Stimulated activated memory B cell treated with anti-CD40 and anti-IgM and Interleukin-4, amounts not matched to agents 10 μg/mL and 1 μg/mL and 100 μg/mL, for 72 hours (primary cell): Measurements from ENCODE around the gene PIBF1.

Experiments
- ATAC-seq: fragments of 150-1000 bp; cut with Tn5 transposase; 2 replicates; pipeline ENCODE4 v1.10.0; 2021
- H3K27ac Mint-ChIP-seq: one replicate; pipeline ENCODE4 v1.8.0; 2022; ENCODE audit warnings: mild to moderate bottlenecking, mixed read lengths
- H3K27me3 Mint-ChIP-seq: one replicate; pipeline ENCODE4 v1.8.0; 2022; ENCODE audit warnings: mixed read lengths
- H3K36me3 Mint-ChIP-seq: one replicate; pipeline ENCODE4 v1.8.0; 2022; ENCODE audit warnings: mixed read lengths
- H3K4me1 Mint-ChIP-seq: one replicate; pipeline ENCODE4 v1.8.0; 2022; ENCODE audit warnings: mixed read lengths
- H3K4me3 Mint-ChIP-seq: one replicate; pipeline ENCODE4 v1.8.0; 2022; ENCODE audit warnings: mild to moderate bottlenecking, moderate library complexity, mixed read lengths
- H3K9me3 Mint-ChIP-seq: one replicate; pipeline ENCODE4 v1.8.0; 2022; ENCODE audit warnings: mixed read lengths

The PIBF1 gene

DNA sequence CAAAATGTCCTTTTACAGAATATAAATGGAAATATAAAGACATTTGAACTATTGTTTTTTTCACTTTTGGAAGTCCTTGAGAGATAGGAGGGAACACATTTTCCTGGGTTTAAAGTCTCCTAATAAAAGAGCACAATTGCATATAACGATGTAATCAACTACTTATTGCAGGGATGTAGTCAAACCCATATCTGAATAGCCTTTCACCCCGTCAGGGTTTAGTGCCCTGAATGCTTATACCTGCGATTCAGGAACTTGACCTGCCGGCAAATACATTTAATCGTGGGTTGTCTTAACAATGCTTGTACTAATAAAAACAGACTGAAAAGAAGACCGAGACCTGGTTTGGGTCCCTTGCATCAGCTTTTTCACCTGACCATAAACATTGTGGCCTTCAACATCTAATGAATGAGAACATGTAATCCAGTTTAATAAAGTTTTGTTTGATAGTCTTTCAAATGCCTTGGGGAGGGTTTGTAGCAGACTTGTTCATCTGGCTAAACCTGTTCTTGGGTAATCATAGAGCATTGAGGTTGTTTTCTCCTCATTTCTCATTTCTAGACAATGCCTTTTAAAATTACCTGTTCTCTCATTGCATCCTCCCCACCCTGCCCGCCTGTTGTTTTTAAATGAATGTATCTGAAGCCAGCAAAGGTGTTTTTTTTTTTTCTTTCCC, 283.9 kb downstream of the PIBF1 start:
- Mint-ChIP-seq H3K27me3 (no peaks in the 10 kb centered on the region), H3K4me3 (no peak overlapping the region), H3K4me1 (no peaks in the 10 kb centered on the region)

More for the DNA sequence above, 283.9 kb downstream of the PIBF1 start:
- Mint-ChIP-seq H3K9me3 (no peaks in the 10 kb centered on the region), H3K36me3 (no peaks in the 10 kb centered on the region), H3K27ac (no peak overlapping the region)
- no peak for ATAC-seq
